Superior temporal gyrus (tissue), 1 donor: ENCODE results near the gene RAPGEF4.

Experiments used
- DNase-seq: peaks from one replicate; pipeline ENCODE4 v3.0.0-alpha.2; 2016; ENCODE audit errors: extremely low spot score

Gene RAPGEF4

GRCh38 chr2:172967036-172967982, 231.7 kb downstream of the RAPGEF4 start:
- DNase-seq: no peak

- DNase-seq: no peak
These were observed 232.4 kb downstream of the RAPGEF4 start for GRCh38 chr2:172968061-172968469.

GRCh38 chr2:172969166-172969565, 233.5 kb downstream of the RAPGEF4 start:
- no peak for DNase-seq

GRCh38 chr2:172969609-172970008, 234.0 kb downstream of the RAPGEF4 start:
- no peak for DNase-seq

GRCh38 chr2:172970660-172971059, 235.0 kb downstream of the RAPGEF4 start:
- no peak for DNase-seq

- no peak for DNase-seq
These were observed 236.5 kb downstream of the RAPGEF4 start for GRCh38 chr2:172972005-172972619.

- DNase-seq: no peak
These were observed 239.1 kb downstream of the RAPGEF4 start for GRCh38 chr2:172974762-172975161.

GRCh38 chr2:172976116-172976515, 240.5 kb downstream of the RAPGEF4 start:
- DNase-seq: no peak

- no peak for DNase-seq
These were observed 241.2 kb downstream of the RAPGEF4 start for GRCh38 chr2:172976816-172977215.

GRCh38 chr2:172977270-172978062, 241.8 kb downstream of the RAPGEF4 start:
- no peak for DNase-seq

- DNase-seq: no peak
These were observed 242.4 kb downstream of the RAPGEF4 start for GRCh38 chr2:172978063-172978383.

GRCh38 chr2:172985139-172985892, 249.7 kb downstream of the RAPGEF4 start:
- no peak for DNase-seq

GRCh38 chr2:172986040-172986439, 250.4 kb downstream of the RAPGEF4 start:
- DNase-seq: no peak

GRCh38 chr2:172988728-172989127, 253.1 kb downstream of the RAPGEF4 start:
- DNase-seq: no peak

- no peak for DNase-seq
These were observed 255.4 kb downstream of the RAPGEF4 start for GRCh38 chr2:172991031-172991430.

- no peak for DNase-seq
These were observed 257.5 kb downstream of the RAPGEF4 start for GRCh38 chr2:172993139-172993538.

- no peak for DNase-seq
These were observed 258.5 kb downstream of the RAPGEF4 start for GRCh38 chr2:172993931-172994717.

- DNase-seq: no peak
These were observed 259.2 kb downstream of the RAPGEF4 start for GRCh38 chr2:172994864-172995263.

GRCh38 chr2:172995323-172996244, 259.9 kb downstream of the RAPGEF4 start:
- DNase-seq: no peak
